GM12878 (cell line): ENCODE results near the gene OOEP. TPM values are rescaled to one million over a fixed set of nuclear protein-coding genes. Genes with fewer than 3 reads are reported as not detected.

Experiments used
- ATAC-seq: fragments of 200-7000 bp; cut with Tn5 transposase; 3 replicates; pipeline ENCODE4 v1.9.1; 2020; ENCODE audit warnings: mild to moderate bottlenecking, moderate library complexity
- BruUV-seq: library from RNA; stranded (reverse); fragments of 400-500 nt; replicated peaks from 2 replicates; lab custom pipeline; 2021; lab: Mats Ljungman, UMichigan
- CTCF ChIA-PET: fragments of 300-600 bp; sonication (Branson Sonifier 250); formaldehyde crosslinking; extraction: SDS; loops from one replicate; lab custom pipeline; 2021; ENCODE audit warnings: inconsistent platforms; lab: Yijun Ruan, JAX
- POLR2A ChIA-PET: fragments of 350-600 bp; formaldehyde crosslinking; extraction: SDS; loops from one replicate; lab custom pipeline; 2021; ENCODE audit warnings: inconsistent platforms; lab: Charles Lee
- RAD21 ChIA-PET: fragments of 300-600 bp; sonication (Branson Sonifier 250); formaldehyde crosslinking; loops from one replicate; lab custom pipeline; 2023; ENCODE audit warnings: antibody characterized with exemption; ENCODE audit not compliant: unreplicated experiment; lab: Charles Lee
- SMC1A ChIA-PET: fragments of 300-600 bp; sonication (Branson Sonifier 250); formaldehyde crosslinking; loops from one replicate; lab custom pipeline; 2023; ENCODE audit not compliant: unreplicated experiment, uncharacterized antibody; lab: Charles Lee
- DNase-seq: peaks from one replicate; pipeline ENCODE4 v3.0.0-alpha.2; 2011; ENCODE audit warnings: low read depth, low spot score
- FAIRE-seq: peaks from 3 replicates; lab custom pipeline; 2011; peaks lifted over from hg19 to GRCh38; lab: Jason Lieb, UNC
- H2AFZ ChIP-seq: 2 replicates; pipeline ENCODE4 v1.6.0; 2011; ENCODE audit warnings: low read depth, low read length, control low read depth; ENCODE audit not compliant: control insufficient read depth
- H3K27ac ChIP-seq: 2 replicates; pipeline ENCODE4 v1.5.1; 2011; ENCODE audit warnings: control low read depth; ENCODE audit not compliant: control insufficient read depth, insufficient read depth
- H3K27me3 ChIP-seq, 2 experiments: replicated peaks in 1 of 2; 2 replicates each; pipeline versions ENCODE4 v1.6.0 to v1.6.1; 2011; ENCODE audit warnings: low read length in 1 of 2; ENCODE audit not compliant: control insufficient read depth in 2 of 2, insufficient read depth in 2 of 2
- H3K36me3 ChIP-seq, 2 experiments: 2 replicates each; pipeline ENCODE4 v1.5.1; 2011; ENCODE audit warnings: low read length in 1 of 2; ENCODE audit not compliant: control insufficient read depth in 2 of 2, insufficient read depth in 2 of 2
- H3K4me1 ChIP-seq: 2 replicates; pipeline ENCODE4 v1.6.1; 2011; ENCODE audit warnings: mild to moderate bottlenecking, low read length, moderate library complexity, mixed read lengths; ENCODE audit not compliant: control insufficient read depth, insufficient read depth
- H3K4me2 ChIP-seq: 2 replicates; pipeline ENCODE4 v1.6.0; 2011; ENCODE audit warnings: control low read depth; ENCODE audit not compliant: control insufficient read depth, insufficient read depth
- H3K4me3 ChIP-seq: fragments of 200-600 bp; sonication (generic); 2 replicates; pipeline ENCODE4 v1.5.1; 2016
- H3K79me2 ChIP-seq: 2 replicates; pipeline ENCODE4 v1.6.0; 2011; ENCODE audit warnings: low read length; ENCODE audit not compliant: control insufficient read depth, insufficient read depth
- H3K9ac ChIP-seq: 2 replicates; pipeline ENCODE4 v1.8.0; 2011; ENCODE audit warnings: low read length, control low read depth, mixed read lengths; ENCODE audit not compliant: control insufficient read depth, insufficient read depth
- H3K9me3 ChIP-seq: replicated peaks from 3 replicates; pipeline ENCODE4 v1.5.1; 2011; ENCODE audit warnings: mild to moderate bottlenecking, low read length; ENCODE audit not compliant: control insufficient read depth, insufficient read depth
- H4K20me1 ChIP-seq: 2 replicates; pipeline ENCODE4 v1.6.0; 2011; ENCODE audit not compliant: control insufficient read depth, insufficient read depth
- CEBPB ChIP-seq, 2 experiments: fragments of 150-350 bp in 1 of 2; IDR thresholded peaks; 2 replicates each; pipeline ENCODE4 v1.6.1; 2012 to 2014; ENCODE audit warnings: low read depth in 2 of 2, low read length in 2 of 2, borderline replicate concordance in 1 of 2, inconsistent platforms in 1 of 2
- EGR1 ChIP-seq, 2 experiments: IDR thresholded peaks; 1 replicate in 1 of 2; 2 replicates in 1 of 2; pipeline ENCODE4 v1.6.1; 2011 to 2012; ENCODE audit warnings: low read depth in 2 of 2, low read length in 2 of 2, borderline replicate concordance in 1 of 2, mild to moderate bottlenecking in 1 of 2, moderate library complexity in 1 of 2
- ESRRA ChIP-seq: IDR thresholded peaks from 2 replicates; pipeline ENCODE4 v1.6.1; 2012; ENCODE audit warnings: mild to moderate bottlenecking, low read length, improper control_type of control experiment
- GABPA ChIP-seq: IDR thresholded peaks from 2 replicates; pipeline ENCODE4 v1.6.1; 2014; ENCODE audit warnings: antibody characterized with exemption, low read depth, mild to moderate bottlenecking, inconsistent platforms
- MLLT1 ChIP-seq: fragments of 450-650 bp; IDR thresholded peaks from 2 replicates; pipeline ENCODE4 v1.6.1; 2016; ENCODE audit warnings: mild to moderate bottlenecking
- NFYA ChIP-seq: IDR thresholded peaks from 2 replicates; pipeline ENCODE4 v1.6.1; 2011; ENCODE audit warnings: low read depth, mild to moderate bottlenecking, low read length, improper control_type of control experiment, borderline replicate concordance
- NRF1 ChIP-seq: conservative IDR thresholded peaks from 2 replicates; pipeline ENCODE4 v1.6.1; 2011; ENCODE audit warnings: mild to moderate bottlenecking, low read depth, low read length, improper control_type of control experiment
- TCF7 ChIP-seq: IDR thresholded peaks from 2 replicates; pipeline ENCODE4 v1.6.1; 2014; ENCODE audit warnings: antibody characterized with exemption, borderline replicate concordance
- ZSCAN29 ChIP-seq: fragments of 450-650 bp; IDR thresholded peaks from 2 replicates; pipeline ENCODE4 v1.6.1; 2017; ENCODE audit warnings: mild to moderate bottlenecking, moderate library complexity
- WGBS: methylation state at CpG from one replicate; pipeline ENCODE4 v1.1.6; 2016; ENCODE audit warnings: low lambda C conversion rate; ENCODE audit not compliant: insufficient replicate concordance, insufficient coverage; ENCODE audit errors: missing lambda C conversion rate; 5-methylcytosine and 5-hydroxymethylcytosine counted together
- in situ Hi-C: fragments of 300-500 bp; cut with MboI; formaldehyde crosslinking; loops from 9 replicates; pipeline ENCODE4 v1.14.3; 2018; ENCODE audit warnings: mixed read lengths
- intact Hi-C: fragments of 100-400 bp; cut with micrococcal nuclease; formaldehyde crosslinking; loops from one replicate; pipeline ENCODE4 v1.14.2; 2022; ENCODE audit not compliant: unreplicated experiment
- polyA plus RNA-seq, 11 experiments: library from polyadenylated mRNA; depleted of rRNA in 4 of 11; unstranded in 6 of 11; stranded (reverse) in 5 of 11; fragments of >200 nt; fragmentation: Nextera tagmentation in 4 of 11; fragmentation: Illumina TruSeq in 1 of 11; extraction: Ambion mirVana in 4 of 11; extraction: Trizol in 1 of 11; gene quantifications; 1 replicate in 1 of 11; 2 replicates in 10 of 11; pipeline versions ENCODE4 v1.2.1 to v1.2.3, GENCODE V29; 2011 to 2016; ENCODE audit warnings: inconsistent platforms in 2 of 11, missing spikeins in 2 of 11, low read depth in 1 of 11
- total RNA-seq, 4 experiments: library from RNA; depleted of rRNA in 3 of 4; stranded (reverse); fragments of >200 nt in 3 of 4; fragmentation: Illumina TruSeq in 1 of 4; extraction: Trizol in 1 of 4; gene quantifications; 2 replicates each; pipeline versions ENCODE4 v1.2.1 to v1.2.3, GENCODE V29; 2013 to 2021

Gene OOEP
- total and polyA plus RNA-seq, 10 of the 15 experiments (the other 5 are each of a cell fraction or from before 2014, with no cell fraction given), result 0.08 TPM; not detected in 9

GRCh38 chr6:73375216-73375615 lies 5.5 kb upstream of the OOEP start:
- ChIA-PET SMC1A (no interaction called here), POLR2A (interaction anchor here (0.5 kb wide), 1 partner anchor 97 kb away, joined by 7 read pairs; no protein-coding TSS in a partner anchor), RAD21 (interaction anchor here (1.2 kb wide), 1 partner anchor 14 kb away, joined by 4 read pairs; no protein-coding TSS in a partner anchor), CTCF (interaction anchor here (0.9 kb wide), 1 partner anchor 13 kb away, joined by 4 read pairs; no protein-coding TSS in a partner anchor)
- TF ChIP-seq MLLT1 (no peak), NFYA (no peak), ZSCAN29 (no peak), EGR1 (IDR thresholded peaks at IDR 0.05; ENCODE audit: borderline replicate concordance in 1 of 2, low read depth in 2 of 2, low read length in 2 of 2) (no peak), ESRRA (no peak), CEBPB (IDR thresholded peaks at IDR 0.05; ENCODE audit: borderline replicate concordance in 1 of 2, low read depth in 2 of 2, low read length in 2 of 2) (no peak), GABPA (no peak), NRF1 (no peak), TCF7 (no peak)
- H3K4me3 ChIP-seq, result no peak overlapping the region
- no peaks in the 10 kb centered on the region for H3K4me1 ChIP-seq
- H3K4me2 ChIP-seq, result no peak overlapping the region
- H3K79me2 ChIP-seq, result no peaks in the 10 kb centered on the region
- H4K20me1 ChIP-seq, result no peaks in the 10 kb centered on the region
- DNase-seq (no peak), ATAC-seq (no peak), FAIRE-seq (no peak)
- H3K27me3 ChIP-seq, result no peaks in the 10 kb centered on the region
- in situ Hi-C loops, result no loop called here
- H3K27ac ChIP-seq, result no peak overlapping the region
- BruUV-seq, result no TSS peak
- no peaks in the 10 kb centered on the region; the same call in 2 of the 3 replicates for H3K9me3 ChIP-seq
- intact Hi-C loops, result no loop called here
- H3K36me3 ChIP-seq, result no peaks in the 10 kb centered on the region
- H3K9ac ChIP-seq, result no peak overlapping the region
- 22% methylated on average over 1 of the region's 1 CpG for WGBS
- no peak overlapping the region for H2AFZ ChIP-seq
